ENCODE results near the gene PFAS.

PFAS gene

DNA sequence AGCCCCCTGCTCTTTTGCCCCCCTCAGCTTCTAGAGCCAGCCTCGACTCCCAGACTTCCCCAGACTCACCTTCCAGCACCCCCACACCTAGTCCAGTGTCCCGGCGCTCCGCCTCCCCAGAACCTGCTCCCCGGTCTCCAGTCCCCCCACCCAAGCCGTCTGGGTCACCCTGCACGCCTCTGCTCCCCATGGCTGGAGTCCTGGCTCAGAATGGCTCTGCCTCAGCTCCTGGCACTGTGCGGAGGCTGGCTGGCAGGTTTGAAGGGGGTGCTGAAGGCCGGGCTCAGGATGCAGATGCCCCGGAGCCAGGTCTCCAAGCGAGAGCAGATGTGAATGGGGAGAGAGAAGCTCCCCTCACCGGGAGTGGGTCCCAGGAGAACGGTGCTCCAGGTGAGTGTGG lies 63.2 kb downstream of the PFAS start:
- no peak overlapping the region for H3K27ac ChIP-seq (ENCODE audit: low read length)
- H3K27me3 ChIP-seq (ENCODE audit: control insufficient read depth in 1 of 2, insufficient read depth in 2 of 2, low read length in 2 of 2) = peaks cover 34 to 36% of the 10 kb centered on the region in 2 donors

DNA sequence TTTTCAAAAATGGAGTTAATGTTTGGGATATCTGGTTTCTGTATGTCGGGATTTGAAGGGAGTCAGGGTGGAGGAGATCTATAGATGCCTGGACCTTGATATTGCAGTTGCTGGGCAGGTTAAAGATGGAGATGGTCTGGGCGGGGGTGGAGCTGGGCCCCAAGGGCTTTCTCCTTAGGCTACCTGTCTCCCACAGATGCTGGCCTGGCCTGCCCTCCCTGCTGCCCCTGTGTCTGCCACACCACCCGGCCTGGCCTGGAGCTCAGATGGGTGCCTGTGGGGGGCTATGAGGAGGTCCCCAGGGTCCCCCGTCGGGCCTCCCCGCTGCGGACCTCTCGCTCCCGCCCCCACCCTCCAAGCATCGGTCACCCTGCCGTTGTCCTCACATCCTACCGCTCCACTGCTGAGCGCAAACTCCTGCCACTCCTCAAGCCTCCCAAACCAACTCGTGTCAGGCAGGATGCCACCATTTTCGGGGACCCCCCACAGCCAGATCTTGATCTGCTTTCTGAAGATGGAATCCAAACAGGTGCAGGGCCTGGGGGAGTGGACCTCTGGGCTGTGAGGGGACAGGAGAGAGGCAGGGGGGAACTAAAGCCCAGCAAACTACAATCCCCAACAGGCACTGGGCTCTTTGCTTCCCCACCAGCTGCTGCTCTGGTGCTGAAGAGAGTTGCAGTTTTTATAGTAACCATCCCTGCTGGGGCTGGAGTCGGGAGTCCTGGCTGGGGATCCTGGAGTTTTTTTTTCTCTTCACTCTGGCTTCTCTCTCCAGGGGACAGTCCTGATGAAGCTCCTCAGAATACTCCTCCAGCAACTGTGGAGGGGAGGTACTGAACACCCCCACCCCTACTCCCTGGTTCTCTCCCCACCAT lies 63.9 kb downstream of the PFAS start:
- no peaks in the 10 kb centered on the region for H3K36me3 ChIP-seq (ENCODE audit: control insufficient read depth in 2 of 2, insufficient read depth in 2 of 2, low read length in 2 of 2)
- peak overlapping the region in 1 of 2 donors; percentile 3 for H3K4me3 ChIP-seq (ENCODE audit: low read length in 2 of 2)
- H3K27me3 ChIP-seq (ENCODE audit: control insufficient read depth in 1 of 2, insufficient read depth in 2 of 2, low read length in 2 of 2) = peaks cover 34 to 37% of the 10 kb centered on the region in 2 donors
- peaks cover 5% of the 10 kb centered on the region for H3K4me1 ChIP-seq (ENCODE audit: control insufficient read depth, insufficient read depth, low read length)
- H3K9ac ChIP-seq (ENCODE audit: low read length in 2 of 2) = no peak overlapping the region
- H3K27ac ChIP-seq (ENCODE audit: low read length) = no peak overlapping the region
- H3K9me3 ChIP-seq (ENCODE audit: control insufficient read depth in 2 of 2, low read length in 2 of 2) = no peaks in the 10 kb centered on the region

More for the DNA sequence above, 63.2 kb downstream of the PFAS start:
- Histone ChIP-seq H3K9ac (ENCODE audit: low read length in 2 of 2) (no peak overlapping the region), H3K36me3 (ENCODE audit: control insufficient read depth in 2 of 2, insufficient read depth in 2 of 2, low read length in 2 of 2) (no peaks in the 10 kb centered on the region), H3K9me3 (ENCODE audit: control insufficient read depth in 2 of 2, low read length in 2 of 2) (no peaks in the 10 kb centered on the region), H3K4me3 (ENCODE audit: low read length in 2 of 2) (peak overlapping the region in 1 of 2 donors; percentile 3), H3K4me1 (ENCODE audit: control insufficient read depth, insufficient read depth, low read length) (peaks cover 5% of the 10 kb centered on the region)

DNA sequence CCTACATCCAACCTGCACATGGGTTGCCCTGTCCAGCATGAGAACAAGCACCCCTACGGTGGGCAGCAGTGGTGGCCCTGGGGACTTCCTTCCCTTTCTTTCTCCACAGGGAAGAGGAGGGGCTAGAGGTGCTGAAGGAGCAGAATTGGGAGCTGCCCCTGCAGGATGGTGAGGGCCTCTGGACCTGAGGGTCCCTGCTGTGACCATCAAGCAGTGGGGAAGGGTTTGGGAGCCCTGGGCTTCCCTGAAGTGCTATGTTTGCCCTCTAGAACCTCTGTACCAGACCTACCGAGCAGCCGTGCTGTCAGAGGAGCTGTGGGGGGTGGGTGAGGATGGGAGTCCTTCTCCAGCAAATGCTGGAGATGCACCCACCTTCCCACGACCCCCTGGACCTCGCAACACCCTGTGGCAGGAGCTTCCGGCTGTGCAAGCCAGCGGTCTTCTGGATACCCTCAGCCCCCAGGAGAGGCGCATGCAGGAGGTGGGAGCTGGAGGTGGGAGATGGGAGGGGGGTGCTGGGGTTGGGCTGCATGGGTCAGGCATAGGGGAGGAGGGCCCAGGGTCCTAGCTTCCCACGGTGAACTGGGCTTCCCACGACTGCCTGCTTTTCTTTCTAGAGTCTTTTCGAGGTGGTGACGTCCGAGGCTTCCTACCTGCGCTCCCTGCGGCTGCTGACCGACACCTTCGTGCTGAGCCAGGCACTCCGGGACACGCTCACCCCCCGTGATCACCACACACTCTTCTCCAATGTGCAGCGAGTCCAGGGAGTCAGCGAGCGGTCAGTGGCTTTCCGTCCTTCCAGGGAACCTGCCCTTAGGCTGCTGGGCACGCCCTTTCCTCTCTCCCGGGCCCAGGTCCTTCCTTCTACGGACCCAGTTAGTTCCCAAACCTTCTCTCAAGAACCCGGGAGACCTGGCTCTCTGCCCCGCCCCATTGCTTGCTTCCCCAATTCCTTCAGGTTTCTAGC lies 66.0 kb downstream of the PFAS start:
- Histone ChIP-seq H3K36me3 (ENCODE audit: control insufficient read depth in 2 of 2, insufficient read depth in 2 of 2, low read length in 2 of 2) (no peaks in the 10 kb centered on the region), H3K9ac (ENCODE audit: low read length in 2 of 2) (no peak overlapping the region), H3K27me3 (ENCODE audit: control insufficient read depth in 1 of 2, insufficient read depth in 2 of 2, low read length in 2 of 2) (peaks cover 34 to 42% of the 10 kb centered on the region in 2 donors)

DNA sequence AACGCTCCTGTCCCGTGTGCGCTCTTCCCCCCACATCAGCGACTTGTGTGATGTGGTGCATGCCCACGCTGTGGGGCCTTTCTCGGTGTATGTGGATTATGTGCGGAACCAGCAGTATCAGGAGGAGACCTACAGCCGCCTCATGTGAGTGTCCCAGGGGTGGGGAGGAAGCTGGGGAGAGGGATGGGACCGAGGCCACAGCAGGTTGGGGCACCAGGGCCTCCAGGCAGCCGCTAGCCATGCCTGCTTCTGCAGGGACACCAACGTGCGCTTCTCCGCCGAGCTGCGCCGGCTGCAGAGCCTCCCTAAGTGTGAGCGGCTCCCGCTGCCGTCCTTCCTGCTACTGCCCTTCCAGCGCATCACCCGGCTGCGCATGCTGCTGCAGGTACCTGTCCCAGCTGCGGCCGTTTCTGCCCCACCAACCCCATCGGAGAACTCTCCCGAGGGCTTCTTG lies 66.7 kb downstream of the PFAS start:
- Histone ChIP-seq H3K9ac (ENCODE audit: low read length in 2 of 2) (no peak overlapping the region), H3K27ac (ENCODE audit: low read length) (no peak overlapping the region), H3K27me3 (ENCODE audit: control insufficient read depth in 1 of 2, insufficient read depth in 2 of 2, low read length in 2 of 2) (peaks cover 36 to 42% of the 10 kb centered on the region in 2 donors), H3K4me3 (ENCODE audit: low read length in 2 of 2) (peak overlapping the region in 1 of 2 donors; percentile 35), H3K9me3 (ENCODE audit: control insufficient read depth in 2 of 2, low read length in 2 of 2) (no peaks in the 10 kb centered on the region), H3K36me3 (ENCODE audit: control insufficient read depth in 2 of 2, insufficient read depth in 2 of 2, low read length in 2 of 2) (no peaks in the 10 kb centered on the region), H3K4me1 (ENCODE audit: control insufficient read depth, insufficient read depth, low read length) (peaks cover 5% of the 10 kb centered on the region)

More for the DNA sequence above, 66.0 kb downstream of the PFAS start:
- peak overlapping the region in 1 of 2 donors; percentile 35 for H3K4me3 ChIP-seq (ENCODE audit: low read length in 2 of 2)
- H3K4me1 ChIP-seq (ENCODE audit: control insufficient read depth, insufficient read depth, low read length) = peaks cover 5% of the 10 kb centered on the region
- H3K27ac ChIP-seq (ENCODE audit: low read length) = no peak overlapping the region
- no peaks in the 10 kb centered on the region for H3K9me3 ChIP-seq (ENCODE audit: control insufficient read depth in 2 of 2, low read length in 2 of 2)

DNA sequence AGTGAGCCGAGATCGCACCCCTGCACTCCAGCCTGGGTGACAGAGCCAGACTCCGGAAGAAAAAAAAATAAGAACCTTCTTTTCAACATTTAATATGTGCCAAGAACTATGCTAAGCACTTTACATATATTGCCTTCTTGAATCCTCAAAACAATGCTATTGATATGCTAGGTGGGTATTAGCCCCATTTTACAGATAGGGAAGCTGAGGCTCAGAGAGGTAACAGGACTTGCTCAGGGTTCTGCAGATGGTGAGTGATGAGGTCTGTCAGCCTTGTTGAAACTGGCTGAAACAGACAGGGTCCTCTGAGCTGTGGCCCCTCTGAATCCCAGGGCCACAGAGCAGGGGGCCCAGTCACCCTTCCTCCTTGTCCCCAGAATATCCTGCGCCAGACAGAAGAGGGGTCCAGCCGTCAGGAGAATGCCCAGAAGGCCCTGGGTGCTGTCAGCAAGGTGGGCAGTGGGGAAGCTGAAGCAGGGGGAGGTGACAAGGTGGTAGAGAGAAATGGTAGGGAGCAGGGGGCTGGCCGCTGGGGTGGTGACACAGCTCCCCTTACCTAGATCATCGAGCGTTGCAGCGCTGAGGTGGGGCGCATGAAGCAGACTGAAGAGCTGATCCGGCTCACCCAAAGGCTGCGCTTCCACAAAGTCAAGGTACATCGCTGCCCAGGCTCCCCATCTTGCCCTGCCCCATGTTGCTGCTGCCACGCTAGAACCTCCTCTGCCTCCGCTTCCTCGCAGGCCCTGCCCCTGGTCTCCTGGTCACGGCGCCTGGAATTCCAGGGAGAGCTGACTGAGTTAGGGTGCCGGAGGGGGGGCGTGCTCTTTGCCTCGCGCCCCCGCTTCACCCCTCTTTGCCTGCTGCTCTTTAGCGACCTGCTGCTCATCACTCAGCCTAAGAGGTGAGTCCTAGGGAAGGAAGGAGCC lies 69.2 kb downstream of the PFAS start:
- Histone ChIP-seq H3K9ac (ENCODE audit: low read length in 2 of 2) (no peak overlapping the region), H3K4me3 (ENCODE audit: low read length in 2 of 2) (no peak overlapping the region), H3K27ac (ENCODE audit: low read length) (no peak overlapping the region), H3K36me3 (ENCODE audit: control insufficient read depth in 2 of 2, insufficient read depth in 2 of 2, low read length in 2 of 2) (no peaks in the 10 kb centered on the region), H3K4me1 (ENCODE audit: control insufficient read depth, insufficient read depth, low read length) (peaks cover 5% of the 10 kb centered on the region), H3K27me3 (ENCODE audit: control insufficient read depth in 1 of 2, insufficient read depth in 2 of 2, low read length in 2 of 2) (peaks cover 25 to 30% of the 10 kb centered on the region in 2 donors), H3K9me3 (ENCODE audit: control insufficient read depth in 2 of 2, low read length in 2 of 2) (no peaks in the 10 kb centered on the region)

Measured in stomach smooth muscle (tissue), 2 donors.